Astrocyte of the spinal cord (primary cell): ENCODE data around the gene SLC27A2.

Source experiments
- DNase-seq: peaks from one replicate; pipeline ENCODE4 v3.0.0; 2011; ENCODE audit warnings: low read depth, low spot score
- H3K4me3 ChIP-seq: 2 replicates; pipeline ENCODE4 v1.5.1; 2011; ENCODE audit warnings: low read depth, mild to moderate bottlenecking, low read length, moderate library complexity
- in situ Hi-C: cut with HindIII; loops from 2 replicates; pipeline ENCODE4 v1.10.0; 2017; ENCODE audit warnings: low sequenced_read_pairs
- TF ChIP-seq, protein P1 (sequence below): IDR thresholded peaks from 2 replicates; pipeline ENCODE4 v1.5.1; 2012; ENCODE audit warnings: low read depth, mild to moderate bottlenecking, low read length, inconsistent platforms

SLC27A2 gene

GRCh38 chr15:50189633-50190032 is 7.6 kb downstream of the SLC27A2 start:
- DNase-seq, result no peak
- TF ChIP-seq, protein P1, sequence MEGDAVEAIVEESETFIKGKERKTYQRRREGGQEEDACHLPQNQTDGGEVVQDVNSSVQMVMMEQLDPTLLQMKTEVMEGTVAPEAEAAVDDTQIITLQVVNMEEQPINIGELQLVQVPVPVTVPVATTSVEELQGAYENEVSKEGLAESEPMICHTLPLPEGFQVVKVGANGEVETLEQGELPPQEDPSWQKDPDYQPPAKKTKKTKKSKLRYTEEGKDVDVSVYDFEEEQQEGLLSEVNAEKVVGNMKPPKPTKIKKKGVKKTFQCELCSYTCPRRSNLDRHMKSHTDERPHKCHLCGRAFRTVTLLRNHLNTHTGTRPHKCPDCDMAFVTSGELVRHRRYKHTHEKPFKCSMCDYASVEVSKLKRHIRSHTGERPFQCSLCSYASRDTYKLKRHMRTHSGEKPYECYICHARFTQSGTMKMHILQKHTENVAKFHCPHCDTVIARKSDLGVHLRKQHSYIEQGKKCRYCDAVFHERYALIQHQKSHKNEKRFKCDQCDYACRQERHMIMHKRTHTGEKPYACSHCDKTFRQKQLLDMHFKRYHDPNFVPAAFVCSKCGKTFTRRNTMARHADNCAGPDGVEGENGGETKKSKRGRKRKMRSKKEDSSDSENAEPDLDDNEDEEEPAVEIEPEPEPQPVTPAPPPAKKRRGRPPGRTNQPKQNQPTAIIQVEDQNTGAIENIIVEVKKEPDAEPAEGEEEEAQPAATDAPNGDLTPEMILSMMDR, result no peak
- H3K4me3 ChIP-seq, result no peak overlapping the region
- in situ Hi-C loops, result no loop called here

DNA sequence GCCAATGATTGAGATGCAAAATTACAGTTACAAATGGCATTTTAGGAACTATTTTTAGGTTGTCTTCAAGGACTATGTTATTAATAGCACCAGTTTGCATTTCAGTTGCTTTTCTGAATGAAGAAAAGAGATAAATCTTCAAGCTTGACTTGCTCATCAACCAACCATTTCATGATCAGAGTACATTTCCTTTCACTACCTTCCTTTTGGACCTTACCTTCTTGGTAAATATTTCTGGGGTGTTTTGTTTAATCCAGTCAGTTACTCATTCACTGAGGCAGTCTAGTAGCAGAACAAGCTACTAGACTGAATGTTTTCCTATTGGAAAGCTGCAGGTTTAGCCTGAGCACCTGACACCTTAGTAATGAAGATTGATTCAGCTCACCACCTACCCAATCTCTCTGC is 8.2 kb downstream of the SLC27A2 start:
- in situ Hi-C loops, result no loop called here
- no peak for DNase-seq
- no peak overlapping the region for H3K4me3 ChIP-seq
- TF ChIP-seq, protein P1, result no peak

DNA sequence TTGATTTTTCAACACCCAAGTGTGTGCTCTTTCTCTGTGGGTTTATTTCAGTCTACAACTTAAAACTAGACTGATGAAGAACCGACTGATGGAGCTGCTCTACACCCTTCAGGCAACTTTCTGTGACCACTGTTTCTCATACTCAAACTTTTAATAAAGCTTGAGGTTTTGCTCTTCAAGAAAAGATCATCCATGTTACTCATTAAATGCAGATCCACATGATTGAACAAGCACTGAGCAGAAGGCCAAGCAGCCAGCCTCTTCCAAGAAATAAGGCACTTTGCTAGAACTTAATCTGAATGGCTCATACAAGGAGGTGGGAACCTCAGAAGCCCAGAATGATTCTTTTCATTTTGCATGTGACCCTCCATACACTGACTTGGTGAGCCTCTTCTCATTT is 8.7 kb downstream of the SLC27A2 start:
- in situ Hi-C loops, result no loop called here
- no peak overlapping the region for H3K4me3 ChIP-seq
- TF ChIP-seq, protein P1, result no peak
- no peak for DNase-seq

DNA sequence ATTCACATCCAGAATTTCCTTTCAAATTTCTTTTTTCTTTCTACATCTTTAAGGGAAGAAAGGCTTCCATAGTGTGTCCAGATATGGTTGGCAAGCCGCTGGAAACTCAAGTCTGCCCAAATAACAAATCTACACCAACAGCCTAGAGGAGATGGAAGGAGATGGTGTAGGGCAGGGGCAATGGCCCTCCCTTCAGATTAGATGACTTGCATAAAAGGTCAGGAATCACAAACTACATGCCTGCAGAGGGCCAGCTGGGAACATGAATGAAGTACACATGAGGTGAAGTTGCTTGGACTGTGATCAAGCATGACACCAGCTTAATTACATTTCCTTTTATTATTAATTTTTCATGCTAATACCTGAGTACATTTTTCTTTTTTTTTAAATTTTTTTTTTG is 10.2 kb downstream of the SLC27A2 start:
- no peak for DNase-seq
- in situ Hi-C loops, result no loop called here
- no peak overlapping the region for H3K4me3 ChIP-seq
- TF ChIP-seq, protein P1, result no peak

GRCh38 chr15:50192926-50193620 is 11.1 kb downstream of the SLC27A2 start:
- TF ChIP-seq, protein P1, result no peak
- H3K4me3 ChIP-seq, result no peak overlapping the region
- DNase-seq, result no peak
- in situ Hi-C loops, result no loop called here

DNA sequence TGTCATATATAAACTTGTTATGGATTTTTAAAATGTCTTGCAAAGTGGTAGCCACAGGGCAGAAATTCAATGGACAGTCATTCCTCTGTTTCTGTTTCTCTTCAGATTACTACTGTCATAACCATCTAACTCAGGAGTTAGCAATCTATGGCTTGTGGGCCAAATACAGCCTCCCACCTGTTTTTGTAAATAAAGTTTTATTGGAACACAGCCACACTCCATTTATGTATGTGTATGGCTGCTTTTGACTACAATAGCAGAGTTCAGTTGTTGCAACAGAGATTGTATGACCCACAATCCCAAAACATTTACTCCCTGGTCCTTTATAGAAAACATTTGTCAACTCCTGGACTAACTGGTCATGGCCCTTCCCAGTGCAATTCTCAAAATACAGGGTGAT is 20.0 kb downstream of the SLC27A2 start:
- H3K4me3 ChIP-seq, result no peak overlapping the region
- in situ Hi-C loops, result no loop called here
- TF ChIP-seq, protein P1, result no peak
- no peak for DNase-seq
